Stimulated activated CD4-positive, alpha-beta T cell treated with anti-CD3 and anti-CD28 coated beads, Interleukin-2, amount 100 ng/mL, for 48 hours (primary cell): ENCODE results near the gene DDX25.
"Not testable (repeated sequence)": the region's sequence is repeated elsewhere in the genome, so short reads cannot be mapped to it uniquely, and the experiment has no call there.

Experiments used
- DNase-seq, 2 donors: peaks; one replicate each; pipeline ENCODE4 v3.0.0-alpha.2; 2020

Gene DDX25

GRCh38 chr11:125910226-125910849, 6.0 kb downstream of the DDX25 start:
- DNase-seq: no peak

GRCh38 chr11:125914601-125915000, 10.3 kb downstream of the DDX25 start:
- DNase-seq: not testable (repeated sequence)

GRCh38 chr11:125916683-125917347, 12.5 kb downstream of the DDX25 start:
- DNase-seq: no peak

GRCh38 chr11:125918140-125918840, 14.0 kb downstream of the DDX25 start:
- no peak for DNase-seq

- DNase-seq: no peak
These were observed 16.7 kb downstream of the DDX25 start for GRCh38 chr11:125921042-125921441.

GRCh38 chr11:125922156-125922555, 17.8 kb downstream of the DDX25 start:
- DNase-seq: no peak

GRCh38 chr11:125923012-125923579, 18.8 kb downstream of the DDX25 start:
- DNase-seq: peak; percentile 45 to 50

- DNase-seq: no peak
These were observed 19.3 kb downstream of the DDX25 start for GRCh38 chr11:125923633-125924032.

- DNase-seq: no peak
These were observed 20.2 kb downstream of the DDX25 start for GRCh38 chr11:125924384-125925007.

GRCh38 chr11:125925247-125925740, 21.0 kb downstream of the DDX25 start:
- DNase-seq: no peak

- DNase-seq: no peak
These were observed 21.5 kb downstream of the DDX25 start for GRCh38 chr11:125925804-125926203.

GRCh38 chr11:125926682-125927081, 22.4 kb downstream of the DDX25 start:
- no peak for DNase-seq

GRCh38 chr11:125929445-125930075, 25.3 kb downstream of the DDX25 start:
- DNase-seq: no peak

GRCh38 chr11:125930076-125930450, 25.8 kb downstream of the DDX25 start:
- no peak for DNase-seq

GRCh38 chr11:125931116-125931515, 26.8 kb downstream of the DDX25 start:
- DNase-seq: no peak

- DNase-seq: no peak
These were observed 27.4 kb downstream of the DDX25 start for GRCh38 chr11:125931668-125932067.

GRCh38 chr11:125932301-125932700, 28.0 kb downstream of the DDX25 start:
- no peak for DNase-seq

- DNase-seq: no peak
These were observed 28.9 kb downstream of the DDX25 start for GRCh38 chr11:125933030-125933813.

GRCh38 chr11:125934473-125934872, 30.2 kb downstream of the DDX25 start:
- DNase-seq: no peak

GRCh38 chr11:125935056-125935455, 30.7 kb downstream of the DDX25 start:
- DNase-seq: no peak

GRCh38 chr11:125935618-125936199, 31.4 kb downstream of the DDX25 start:
- DNase-seq: no peak
